ENCODE results near the gene VCPKMT. TPM values are rescaled to one million over a fixed set of nuclear protein-coding genes. Genes with fewer than 3 reads are reported as not detected.

VCPKMT gene
- total and polyA plus RNA-seq, 4 experiments from 2014 or later = 13.0 to 20.1 (median 15.2) TPM

- Histone ChIP-seq H3K27ac (ENCODE audit: low read depth, low read length) (peak overlapping the region; percentile 83), H3K4me3 (ENCODE audit: low read length in 2 of 2) (no peak overlapping the region), H3K27me3 (ENCODE audit: insufficient read depth, low read length) (no peaks in the 10 kb centered on the region), H3K9me3 (ENCODE audit: control insufficient read depth in 1 of 2, low read length in 2 of 2) (no peaks in the 10 kb centered on the region), H3K4me1 (ENCODE audit: insufficient read depth, low read length) (peaks cover 67% of the 10 kb centered on the region), H3K36me3 (ENCODE audit: insufficient read depth, low read length) (no peaks in the 10 kb centered on the region)
- Mint-ChIP-seq H3K4me1 (peaks cover 56 to 77% (median 62%) of the 10 kb centered on the region in 4 donors), H3K4me3 (peak overlapping the region in 7 of 8 donors; percentile 61 to 82 (median 75)), H3K27ac (peak overlapping the region; percentile 92 to 100 (median 99)), H3K9me3 (no peaks in the 10 kb centered on the region), H3K27me3 (no peaks in the 10 kb centered on the region), H3K36me3 (no peaks in the 10 kb centered on the region)
- intact Hi-C loops (cut with micrococcal nuclease) = no loop called here
- peak; percentile 67 to 84 (median 72) for DNase-seq
- CTCF ChIA-PET (ENCODE audit: partially characterized antibody) = interaction anchor here (1.0 to 5.8 kb wide), 9 partner anchors 17 to 200 kb away, joined by 3 to 182 read pairs (median 51); no protein-coding TSS in a partner anchor
- POLR2A ChIA-PET (ENCODE audit: partially characterized antibody) = interaction anchor here (0.8 to 6.6 kb wide), 13 partner anchors 17 to 202 kb away, joined by 3 to 354 read pairs (median 108); partner anchors contain the start of gene ARF6
Observed at GRCh38 chr14:50064993-50065392, 51.4 kb downstream of the VCPKMT start.

DNA sequence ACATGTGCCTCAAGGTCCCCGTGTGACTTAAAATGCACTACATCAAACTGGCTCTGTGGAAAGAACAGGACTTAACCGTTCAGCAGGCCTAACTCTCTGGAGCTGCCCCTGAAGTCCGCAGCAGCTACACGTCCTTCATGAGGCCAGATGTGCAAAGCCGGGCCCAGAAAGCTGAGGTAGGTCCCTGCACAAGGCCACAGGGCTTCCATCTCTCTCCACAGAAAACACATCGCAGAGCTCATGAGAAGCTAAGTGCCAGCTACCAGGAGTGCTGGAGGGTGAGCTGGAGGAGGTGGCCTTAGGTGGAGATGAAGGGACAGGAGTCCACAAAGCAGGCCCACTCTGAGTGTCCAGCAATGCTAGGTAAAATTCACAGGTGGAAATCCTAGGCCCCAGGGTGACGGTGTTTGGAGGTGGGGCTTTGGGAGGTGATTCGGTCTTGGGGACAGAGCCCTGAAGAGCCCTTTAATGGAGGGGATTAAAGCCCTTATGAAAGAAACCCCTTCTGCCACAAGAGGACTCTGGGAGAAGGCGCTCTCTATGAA lies 52.4 kb downstream of the VCPKMT start:
- Mint-ChIP-seq H3K4me1 (peaks cover 61 to 87% (median 70%) of the 10 kb centered on the region in 4 donors), H3K9me3 (no peaks in the 10 kb centered on the region), H3K4me3 (peak overlapping the region in 3 of 8 donors; percentile 37 to 95 (median 44)), H3K27me3 (no peaks in the 10 kb centered on the region), H3K36me3 (no peaks in the 10 kb centered on the region), H3K27ac (peak overlapping the region; percentile 92 to 100 (median 99))
- intact Hi-C loops (cut with micrococcal nuclease) = loop anchor here (2.0 kb wide), 1 partner anchor 33 kb away; no protein-coding TSS in a partner anchor
- Histone ChIP-seq H3K27me3 (ENCODE audit: insufficient read depth, low read length) (no peaks in the 10 kb centered on the region), H3K27ac (ENCODE audit: low read depth, low read length) (peak overlapping the region; percentile 83), H3K36me3 (ENCODE audit: insufficient read depth, low read length) (no peaks in the 10 kb centered on the region), H3K4me1 (ENCODE audit: insufficient read depth, low read length) (peaks cover 76% of the 10 kb centered on the region), H3K4me3 (ENCODE audit: low read length in 2 of 2) (no peak overlapping the region), H3K9me3 (ENCODE audit: control insufficient read depth in 1 of 2, low read length in 2 of 2) (no peaks in the 10 kb centered on the region)
- ChIA-PET CTCF (ENCODE audit: partially characterized antibody) (interaction anchor here (0.9 to 5.8 kb wide), 12 partner anchors 18 to 199 kb away, joined by 3 to 182 read pairs (median 6); no protein-coding TSS in a partner anchor), POLR2A (ENCODE audit: partially characterized antibody) (interaction anchor here (0.7 to 6.6 kb wide), 17 partner anchors 18 to 201 kb away, joined by 3 to 354 read pairs (median 21); partner anchors contain the start of gene ARF6)
- DNase-seq = no peak

- Mint-ChIP-seq H3K4me3 (peak overlapping the region; percentile 87 to 98 (median 93)), H3K4me1 (peaks cover 61 to 89% (median 78%) of the 10 kb centered on the region in 4 donors), H3K27ac (peak overlapping the region; percentile 92 to 100 (median 99)), H3K36me3 (no peaks in the 10 kb centered on the region), H3K27me3 (no peaks in the 10 kb centered on the region), H3K9me3 (no peaks in the 10 kb centered on the region)
- ChIA-PET POLR2A (ENCODE audit: partially characterized antibody) (interaction anchor here (0.6 to 6.6 kb wide), 50 partner anchors 8 to 442 kb away, joined by 3 to 354 read pairs (median 8); partner anchors contain the start of genes ARF6, MGAT2, NEMF and RPL36AL), CTCF (ENCODE audit: partially characterized antibody) (interaction anchor here (0.8 to 5.8 kb wide), 38 partner anchors 9 to 429 kb away, joined by 3 to 182 read pairs (median 5); partner anchors contain the start of genes ARF6, NEMF and VCPKMT)
- Histone ChIP-seq H3K27me3 (ENCODE audit: insufficient read depth, low read length) (no peaks in the 10 kb centered on the region), H3K4me3 (ENCODE audit: low read length in 2 of 2) (peak overlapping the region; percentile 42 to 62), H3K4me1 (ENCODE audit: insufficient read depth, low read length) (peaks cover 80% of the 10 kb centered on the region), H3K36me3 (ENCODE audit: insufficient read depth, low read length) (no peaks in the 10 kb centered on the region), H3K27ac (ENCODE audit: low read depth, low read length) (peak overlapping the region; percentile 83), H3K9me3 (ENCODE audit: control insufficient read depth in 1 of 2, low read length in 2 of 2) (no peaks in the 10 kb centered on the region)
- intact Hi-C loops (cut with micrococcal nuclease) = loop anchor here (1.0 to 2.0 kb wide), 14 partner anchors 17 to 476 kb away; partner anchors contain the start of genes ARF6 and RPS29
- peak; percentile 82 to 96 (median 86) for DNase-seq
Observed at GRCh38 chr14:50062438-50063085, 53.8 kb downstream of the VCPKMT start.

- peak overlapping the region; percentile 42 to 62 for H3K4me3 ChIP-seq (ENCODE audit: low read length in 2 of 2)
- CTCF ChIA-PET (ENCODE audit: partially characterized antibody) = interaction anchor here (0.8 to 5.8 kb wide), 38 partner anchors 10 to 428 kb away, joined by 3 to 182 read pairs (median 5); partner anchors contain the start of genes ARF6, NEMF and VCPKMT
- peak; percentile 74 to 86 (median 82) for DNase-seq
- Mint-ChIP-seq H3K27ac (peak overlapping the region; percentile 92 to 100 (median 99)), H3K4me3 (peak overlapping the region; percentile 87 to 98 (median 93)), H3K4me1 (peaks cover 62 to 95% (median 81%) of the 10 kb centered on the region in 4 donors), H3K27me3 (no peaks in the 10 kb centered on the region), H3K9me3 (no peaks in the 10 kb centered on the region), H3K36me3 (no peaks in the 10 kb centered on the region)
- POLR2A ChIA-PET (ENCODE audit: partially characterized antibody) = interaction anchor here (0.6 to 6.6 kb wide), 53 partner anchors 8 to 441 kb away, joined by 3 to 354 read pairs (median 7); partner anchors contain the start of genes ARF6, MGAT2, NEMF and RPL36AL
- peaks cover 87% of the 10 kb centered on the region for H3K4me1 ChIP-seq (ENCODE audit: insufficient read depth, low read length)
- H3K27ac ChIP-seq (ENCODE audit: low read depth, low read length) = peak overlapping the region; percentile 83
- H3K9me3 ChIP-seq (ENCODE audit: control insufficient read depth in 1 of 2, low read length in 2 of 2) = no peaks in the 10 kb centered on the region
- no peaks in the 10 kb centered on the region for H3K36me3 ChIP-seq (ENCODE audit: insufficient read depth, low read length)
- intact Hi-C loops (cut with micrococcal nuclease) = loop anchor here (1.0 to 2.0 kb wide), 14 partner anchors 17 to 476 kb away; partner anchors contain the start of genes ARF6 and RPS29
- H3K27me3 ChIP-seq (ENCODE audit: insufficient read depth, low read length) = no peaks in the 10 kb centered on the region
Observed at GRCh38 chr14:50061664-50062437, 54.5 kb downstream of the VCPKMT start.

DNA sequence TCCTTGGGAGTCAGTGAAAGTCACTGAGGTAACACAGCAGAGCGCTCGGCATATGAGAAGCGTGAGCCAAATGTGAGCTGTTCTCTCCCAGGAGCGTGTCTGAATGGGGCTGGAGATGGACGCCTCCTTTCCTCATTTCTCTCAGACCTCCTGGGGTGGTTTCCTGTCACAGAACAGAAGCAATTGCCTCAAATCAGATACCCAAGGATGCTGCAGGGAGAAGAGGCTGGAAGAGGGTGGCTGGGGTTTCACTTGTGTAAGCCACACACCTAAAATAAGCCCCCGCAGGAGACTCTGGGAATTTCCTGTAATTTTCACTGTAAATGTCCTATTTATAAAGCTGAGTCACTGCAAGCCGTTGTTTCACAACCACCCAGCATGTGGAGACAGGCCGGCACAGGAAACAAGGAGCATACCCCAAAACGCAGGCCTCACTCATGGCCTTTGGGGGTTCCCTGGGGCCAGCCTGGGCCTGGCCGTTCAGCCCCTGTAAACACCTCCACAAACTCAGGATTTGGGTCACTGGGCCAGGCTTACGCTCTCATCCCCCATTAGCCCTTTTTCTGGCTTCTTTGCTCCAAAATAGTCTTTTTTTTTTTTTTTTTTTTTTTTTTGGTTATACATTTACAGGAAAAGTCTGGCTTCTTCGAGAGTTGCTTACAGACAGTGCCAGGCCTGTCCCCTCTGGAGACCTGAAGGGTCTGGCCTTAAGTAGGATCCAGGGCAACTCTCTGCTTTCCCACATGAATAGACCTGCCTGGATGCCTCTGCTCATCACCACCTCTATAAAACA lies 55.3 kb downstream of the VCPKMT start:
- peak in 3 of 5 donors; percentile 15 to 76 (median 22) for DNase-seq
- Mint-ChIP-seq H3K27me3 (no peaks in the 10 kb centered on the region), H3K4me1 (peaks cover 59 to 95% (median 78%) of the 10 kb centered on the region in 4 donors), H3K4me3 (peak overlapping the region in 7 of 8 donors; percentile 87 to 98 (median 94)), H3K9me3 (peaks cover 0 to 1% (median 0%) of the 10 kb centered on the region in 8 donors), H3K36me3 (no peaks in the 10 kb centered on the region), H3K27ac (peak overlapping the region; percentile 92 to 100 (median 99))
- POLR2A ChIA-PET (ENCODE audit: partially characterized antibody) = interaction anchor here (0.8 to 6.6 kb wide), 42 partner anchors 11 to 440 kb away, joined by 3 to 354 read pairs (median 12); partner anchors contain the start of genes ARF6, MGAT2, NEMF and RPL36AL
- Histone ChIP-seq H3K36me3 (ENCODE audit: insufficient read depth, low read length) (no peaks in the 10 kb centered on the region), H3K27me3 (ENCODE audit: insufficient read depth, low read length) (no peaks in the 10 kb centered on the region), H3K4me3 (ENCODE audit: low read length in 2 of 2) (peak overlapping the region in 1 of 2 donors; percentile 62), H3K27ac (ENCODE audit: low read depth, low read length) (peak overlapping the region; percentile 83), H3K4me1 (ENCODE audit: insufficient read depth, low read length) (peaks cover 82% of the 10 kb centered on the region), H3K9me3 (ENCODE audit: control insufficient read depth in 1 of 2, low read length in 2 of 2) (no peaks in the 10 kb centered on the region)
- intact Hi-C loops (cut with micrococcal nuclease) = loop anchor here (1.0 kb wide), 1 partner anchor 44 kb away; no protein-coding TSS in a partner anchor
- CTCF ChIA-PET (ENCODE audit: partially characterized antibody) = interaction anchor here (0.9 to 5.8 kb wide), 32 partner anchors 11 to 427 kb away, joined by 3 to 182 read pairs (median 6); partner anchors contain the start of genes ARF6, NEMF and VCPKMT

Data from CD4-positive, alpha-beta memory T cell (primary cell).